SW 1271 (cell line): Measurements from ENCODE around the gene DBNDD1.
A peak's percentile ranks its signal among the peaks of the same experiment; 100 is the strongest.
"Not testable (repeated sequence)": the region's sequence is repeated elsewhere in the genome, so short reads cannot be mapped to it uniquely, and the experiment has no call there.

Experiments
- DNase-seq, 2 experiments: peaks; one replicate each; lab custom pipeline; 2025; lab: John Stamatoyannopoulos, UW

The DBNDD1 gene

GRCh38 chr16:90011508-90011819 lies 7.8 kb downstream of the DBNDD1 start:
- DNase-seq: no peak

- no peak for DNase-seq
Observed at GRCh38 chr16:90010676-90011507, 8.4 kb downstream of the DBNDD1 start.

- DNase-seq: no peak
Observed at GRCh38 chr16:90009172-90009899, 9.9 kb downstream of the DBNDD1 start.

- no peak for DNase-seq
Observed at GRCh38 chr16:90008708-90009145, 10.5 kb downstream of the DBNDD1 start.

- not testable (repeated sequence) for DNase-seq
Observed at GRCh38 chr16:90007635-90008234, 11.5 kb downstream of the DBNDD1 start.

GRCh38 chr16:90007015-90007414 lies 12.2 kb downstream of the DBNDD1 start:
- no peak for DNase-seq

GRCh38 chr16:90005956-90006663 lies 13.1 kb downstream of the DBNDD1 start:
- DNase-seq: no peak

GRCh38 chr16:90004577-90004976 lies 14.7 kb downstream of the DBNDD1 start:
- no peak for DNase-seq

- no peak for DNase-seq
Observed at GRCh38 chr16:90002759-90003158, 16.5 kb downstream of the DBNDD1 start.

- no peak for DNase-seq
Observed at GRCh38 chr16:90001761-90002503, 17.3 kb downstream of the DBNDD1 start.

GRCh38 chr16:90000733-90001427 lies 18.4 kb downstream of the DBNDD1 start:
- DNase-seq: no peak

GRCh38 chr16:89999831-90000574 lies 19.3 kb downstream of the DBNDD1 start:
- no peak for DNase-seq

- DNase-seq: no peak
Observed at GRCh38 chr16:89996178-89996489, 23.1 kb downstream of the DBNDD1 start.

- peak in 1 of 2 experiments; percentile 38 for DNase-seq
Observed at GRCh38 chr16:89995475-89996177, 23.6 kb downstream of the DBNDD1 start.

GRCh38 chr16:89994721-89995474 lies 24.4 kb downstream of the DBNDD1 start:
- peak in 1 of 2 experiments; percentile 27 for DNase-seq

GRCh38 chr16:89994389-89994720 lies 24.9 kb downstream of the DBNDD1 start:
- no peak for DNase-seq

GRCh38 chr16:89993971-89994370 lies 25.3 kb downstream of the DBNDD1 start:
- no peak for DNase-seq

GRCh38 chr16:89993377-89993776 lies 25.9 kb downstream of the DBNDD1 start:
- DNase-seq: no peak

- no peak for DNase-seq
Observed at GRCh38 chr16:89990799-89991198, 28.5 kb downstream of the DBNDD1 start.
